NCI-H2107 treated with DMSO at 0.1 percent for 48 hours (cell line): ENCODE results near the gene NMNAT2.
"Not testable (repeated sequence)": the region's sequence is repeated elsewhere in the genome, so short reads cannot be mapped to it uniquely, and the experiment has no call there.

Experiments
- DNase-seq: peaks from one replicate; lab custom pipeline; 2025; ENCODE audit not compliant: unreplicated experiment; lab: John Stamatoyannopoulos, UW

The NMNAT2 gene

DNA sequence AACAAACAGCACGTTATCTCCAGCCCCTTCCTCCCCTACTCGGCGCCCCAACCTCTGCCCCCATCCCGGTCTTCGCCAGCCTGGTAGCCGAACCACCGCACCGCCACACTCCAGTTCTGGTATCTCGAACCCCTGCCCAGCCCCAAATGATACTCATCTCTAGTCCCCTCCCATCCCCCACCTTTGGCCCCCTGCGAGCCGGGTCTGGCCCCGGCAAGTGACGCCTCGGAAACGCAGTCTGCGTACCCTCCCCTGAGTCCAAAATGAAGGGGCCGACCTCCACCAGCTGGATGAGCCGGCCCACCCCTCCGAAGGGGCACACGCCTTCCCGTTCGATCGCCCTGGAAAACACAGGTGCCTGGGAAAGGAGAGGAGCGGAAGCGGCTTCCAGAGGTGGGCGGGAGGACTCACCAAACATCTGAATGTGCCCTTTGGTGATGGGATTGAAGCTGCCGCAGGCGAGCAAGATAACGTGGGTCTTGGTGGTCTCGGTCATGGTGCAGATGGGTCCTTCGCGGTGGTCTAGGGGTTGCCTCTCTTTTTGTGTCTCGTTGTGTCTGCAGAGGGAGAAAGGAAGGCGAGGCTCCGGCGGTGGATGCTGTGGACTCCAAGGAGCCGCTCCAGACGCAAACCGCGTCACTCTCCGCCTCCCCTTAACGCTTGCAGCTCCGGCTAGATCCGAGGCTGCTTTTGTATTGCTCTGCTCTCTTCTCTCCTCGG is at the start of gene NMNAT2:
TSS of gene NMNAT2 (minus strand) at position 609 of the 720 bp plus-strand sequence. CDS start at position 496, 113 bp downstream.
- DNase-seq = peak; percentile 54

DNA sequence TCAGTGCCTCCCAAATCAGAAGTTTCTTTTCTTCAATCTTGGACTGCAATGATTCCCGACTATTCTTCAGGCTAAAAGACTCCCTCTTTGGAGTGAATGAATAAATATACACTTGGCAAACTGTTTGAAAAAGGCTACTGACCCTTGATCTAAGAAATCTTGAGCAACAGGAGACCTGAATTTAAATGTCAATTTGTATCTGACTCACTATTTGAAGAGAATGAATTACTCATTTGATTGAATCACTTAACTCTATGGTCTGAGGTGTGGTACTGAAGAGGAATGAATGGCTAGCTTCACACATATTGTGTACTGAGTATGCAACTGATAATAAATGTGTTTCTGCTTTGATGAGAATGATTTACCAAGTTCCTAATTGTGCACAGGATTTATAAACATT is 49.5 kb upstream of the NMNAT2 start:
- DNase-seq = no peak

DNA sequence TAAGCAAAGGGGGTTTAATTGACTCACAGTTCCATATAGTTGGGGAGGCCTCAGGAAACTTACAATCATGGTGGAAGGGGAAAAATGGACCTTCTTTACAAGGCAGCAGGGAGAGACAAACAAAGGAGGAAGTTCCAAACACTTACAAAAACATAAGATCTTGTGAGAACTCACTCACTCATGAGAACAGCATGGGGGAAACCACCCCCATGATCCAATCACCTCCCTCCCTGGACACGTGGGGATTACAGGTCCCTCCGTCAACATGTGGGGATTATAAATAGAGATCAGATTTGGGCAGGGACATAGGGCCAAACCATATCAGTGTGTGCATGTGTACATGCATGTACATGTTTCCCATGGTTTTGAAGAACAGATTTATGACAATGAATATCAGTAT is 48.6 kb upstream of the NMNAT2 start:
- DNase-seq = no peak

DNA sequence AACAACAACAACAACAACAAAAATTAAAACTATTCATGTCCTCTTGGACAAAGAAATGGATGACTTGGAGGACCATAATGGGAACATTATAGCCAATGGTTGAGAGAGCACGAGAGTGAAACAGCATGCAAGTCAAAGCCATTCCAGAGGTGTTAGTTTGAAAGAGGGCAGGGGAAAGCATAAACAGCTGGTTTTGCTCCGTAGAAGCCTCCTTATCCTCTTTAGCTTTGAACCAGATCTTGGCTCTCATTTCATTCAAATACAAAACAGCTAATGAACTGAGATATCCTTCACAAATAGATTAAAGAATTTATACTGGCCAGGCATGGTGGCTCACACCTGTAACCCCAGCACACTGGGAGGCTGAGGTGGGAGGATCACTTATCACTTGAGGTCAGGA is 45.4 kb upstream of the NMNAT2 start:
- DNase-seq = no peak

DNA sequence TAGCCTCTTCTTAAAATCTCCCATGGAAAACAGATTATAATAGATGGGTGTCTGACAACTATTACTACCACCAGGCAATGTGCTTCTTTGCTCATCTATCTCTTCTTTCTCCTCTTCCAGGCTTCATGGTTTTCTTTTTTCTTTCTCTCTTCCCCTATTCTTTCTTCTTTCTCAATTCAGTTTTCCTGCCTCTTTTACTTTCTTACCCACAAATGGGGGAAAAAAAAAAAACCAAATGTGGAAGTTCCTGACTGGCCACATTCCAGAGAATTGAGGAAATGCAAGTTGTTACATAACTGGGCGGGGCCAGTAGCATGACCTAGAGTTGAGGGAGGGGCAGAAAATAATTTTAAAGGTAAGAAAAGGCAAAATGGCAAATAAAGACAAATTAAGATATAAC is 43.2 kb upstream of the NMNAT2 start:
- no peak for DNase-seq

DNA sequence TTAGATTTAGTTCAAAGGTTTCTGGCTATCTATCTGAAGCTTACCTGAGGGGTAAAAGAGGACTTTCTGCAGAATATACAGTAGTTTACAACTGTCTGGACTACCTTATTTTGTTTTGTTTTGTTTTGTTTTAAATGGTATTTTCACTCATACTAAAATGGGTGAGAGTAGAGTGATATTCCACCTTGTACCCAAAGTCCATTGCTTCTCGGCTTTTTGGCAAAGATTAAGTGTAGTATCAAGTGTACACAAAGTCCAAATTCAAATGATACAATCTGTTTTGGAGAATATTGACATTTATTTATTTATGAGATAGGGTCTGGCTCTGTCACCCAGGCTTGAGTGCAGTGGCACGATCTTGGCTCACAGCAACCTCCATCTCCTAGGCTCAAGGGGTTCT is 42.4 kb upstream of the NMNAT2 start:
- no peak for DNase-seq

DNA sequence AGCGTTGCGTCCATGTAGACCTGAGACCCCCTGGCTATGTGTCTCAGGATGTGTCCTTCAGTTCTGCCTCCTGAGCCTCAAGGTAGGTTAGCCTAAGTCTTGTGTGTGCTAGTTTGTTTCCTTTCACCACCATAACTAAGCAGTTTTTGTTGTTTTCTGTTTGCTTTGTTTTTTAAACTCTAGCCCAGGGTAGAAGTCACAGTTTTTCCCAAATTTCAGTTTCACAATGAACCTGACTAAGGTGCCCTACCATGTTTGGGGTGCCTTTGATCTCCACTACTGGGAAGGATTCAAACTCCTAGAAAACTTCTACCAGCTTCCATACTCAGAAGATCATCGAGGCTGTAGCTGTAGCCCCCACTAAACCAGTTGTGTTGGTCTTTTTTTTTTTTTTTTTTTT is 39.3 kb upstream of the NMNAT2 start:
- DNase-seq = no peak

DNA sequence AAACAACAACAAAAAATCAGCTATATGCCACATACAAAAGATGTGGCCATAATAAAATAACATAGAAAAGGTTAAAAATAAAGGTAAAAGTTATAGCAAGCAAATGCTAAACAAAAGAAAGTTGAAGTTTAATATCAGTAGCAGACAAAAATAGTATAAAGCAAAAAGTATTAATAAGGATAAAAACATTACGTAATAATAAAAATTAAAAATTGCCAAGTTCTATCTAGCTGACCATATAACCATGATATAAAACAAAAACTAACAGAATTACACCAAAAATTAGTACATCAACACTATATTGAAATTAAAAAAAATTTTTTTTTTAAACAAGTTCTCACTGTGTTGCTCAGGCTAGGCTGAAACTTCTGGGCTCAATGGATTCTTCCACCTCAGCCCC is 38.6 kb upstream of the NMNAT2 start:
- DNase-seq = no peak

DNA sequence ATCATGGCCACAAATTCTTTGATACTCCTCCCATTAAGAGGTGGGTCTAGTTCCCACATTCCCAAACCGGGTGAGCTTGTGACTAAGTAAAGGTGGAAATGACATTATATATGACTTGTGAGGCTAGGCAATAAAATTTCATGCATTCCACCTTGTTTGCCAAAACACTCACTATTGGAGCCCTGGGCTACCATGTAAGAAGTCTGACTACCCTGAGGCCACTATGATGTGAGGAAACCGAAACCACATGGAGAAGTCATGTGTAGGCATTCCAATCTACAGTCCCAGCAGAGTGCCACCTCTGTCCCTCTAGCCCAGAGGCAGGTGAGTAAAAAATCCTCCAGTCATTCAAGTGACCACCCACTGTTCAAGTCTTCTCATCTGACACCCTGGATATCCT is 36.2 kb upstream of the NMNAT2 start:
- no peak for DNase-seq

DNA sequence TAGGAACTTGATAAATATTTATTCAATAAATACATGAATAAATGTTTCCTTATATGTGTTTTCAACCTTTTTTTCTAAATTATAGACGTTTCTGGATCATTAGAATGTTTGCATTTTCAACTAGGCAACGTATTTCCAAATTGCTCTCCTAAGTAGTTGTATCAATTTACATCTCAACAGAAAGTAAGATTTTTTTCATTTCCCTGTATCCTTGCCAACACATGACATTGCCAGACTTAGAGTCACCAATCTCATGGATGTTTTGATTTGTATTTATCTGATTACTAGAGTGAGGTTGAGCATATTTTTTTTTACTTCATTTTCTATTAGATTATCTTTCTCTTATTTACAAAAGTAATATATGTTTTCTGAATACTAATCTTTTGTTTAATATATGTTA is 31.9 kb upstream of the NMNAT2 start:
- no peak for DNase-seq

DNA sequence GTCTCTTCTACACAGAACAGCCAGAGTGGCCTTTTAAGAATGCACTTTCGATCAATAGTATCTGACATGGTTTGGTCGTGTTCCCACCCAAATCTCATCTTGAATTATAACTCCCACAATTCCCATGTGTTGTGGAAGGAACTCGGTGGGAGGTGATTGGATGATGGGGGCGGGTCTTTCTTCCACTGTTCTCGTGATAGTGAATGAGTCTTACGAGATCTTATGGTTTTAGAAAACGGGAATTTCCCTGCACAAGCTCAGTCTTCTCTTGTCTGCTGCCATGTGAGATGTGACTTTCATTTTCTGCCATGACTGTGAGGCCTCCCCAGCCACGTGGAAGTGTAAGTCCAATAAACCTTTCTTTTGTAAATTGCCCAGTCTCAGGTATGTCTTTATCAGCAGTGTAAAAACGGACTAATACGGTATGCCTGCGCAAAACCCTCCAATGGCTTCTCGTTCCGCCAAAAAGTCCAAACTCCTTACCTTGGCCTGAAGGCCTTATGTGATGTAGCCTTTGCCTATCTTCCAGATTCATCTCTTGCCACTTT is 31.1 kb upstream of the NMNAT2 start:
- no peak for DNase-seq

DNA sequence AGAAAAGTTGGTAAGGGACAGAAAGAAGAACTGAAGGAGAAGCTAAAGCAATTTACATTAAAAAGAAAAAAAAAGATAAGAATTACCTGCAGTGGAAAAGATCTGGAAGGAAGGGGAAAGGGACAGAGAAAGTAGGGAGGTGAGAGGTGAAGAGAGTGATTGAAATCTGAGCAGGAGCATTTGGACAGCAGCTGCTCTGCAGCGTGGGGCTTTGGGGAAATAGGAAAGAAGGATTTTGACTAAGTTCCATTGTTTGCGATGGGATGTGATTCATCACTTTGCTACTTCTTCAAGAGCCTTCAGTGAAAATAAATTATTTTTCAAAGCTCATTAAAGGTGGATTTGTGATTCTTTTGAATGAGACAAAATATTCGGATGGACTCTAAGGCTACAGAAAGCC is 26.1 kb upstream of the NMNAT2 start:
- DNase-seq = no peak

DNA sequence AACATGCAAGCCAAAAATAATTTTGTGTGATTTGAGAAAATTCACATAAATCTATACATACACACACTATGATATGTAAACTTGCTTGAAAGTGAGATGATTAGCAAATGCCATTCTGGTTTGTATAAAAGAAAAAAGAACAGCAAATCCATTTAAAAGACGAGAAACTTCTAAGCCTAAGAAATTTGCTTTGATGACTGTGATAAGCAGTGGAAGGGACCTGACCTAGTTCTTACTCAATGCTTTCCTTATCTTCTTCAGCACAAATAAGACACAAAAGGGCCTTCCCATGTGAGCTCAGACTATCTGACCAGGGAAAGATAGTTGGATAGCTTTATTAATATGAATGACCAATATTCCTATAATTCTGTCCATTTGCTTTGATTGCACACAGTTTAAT is 25.3 kb upstream of the NMNAT2 start:
- no peak for DNase-seq

DNA sequence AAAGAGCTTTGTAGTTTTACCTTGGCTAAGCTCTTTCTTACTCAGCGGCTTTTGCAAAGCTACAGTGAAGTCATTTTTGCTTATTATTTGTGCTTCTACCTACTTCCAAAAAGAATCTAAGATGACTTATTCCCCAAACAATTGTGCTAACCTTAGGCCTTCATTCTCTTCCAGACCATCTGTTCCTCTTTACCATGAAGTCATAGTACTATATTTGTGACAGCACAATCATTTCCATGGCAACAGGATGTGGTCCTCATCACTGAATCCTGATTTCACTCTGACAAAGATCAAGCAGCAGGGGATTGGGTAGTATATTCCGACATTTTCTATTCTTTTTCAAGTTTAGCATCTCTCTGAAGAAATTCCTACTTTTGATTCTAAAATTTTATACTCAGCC is 24.8 kb upstream of the NMNAT2 start:
- no peak for DNase-seq

DNA sequence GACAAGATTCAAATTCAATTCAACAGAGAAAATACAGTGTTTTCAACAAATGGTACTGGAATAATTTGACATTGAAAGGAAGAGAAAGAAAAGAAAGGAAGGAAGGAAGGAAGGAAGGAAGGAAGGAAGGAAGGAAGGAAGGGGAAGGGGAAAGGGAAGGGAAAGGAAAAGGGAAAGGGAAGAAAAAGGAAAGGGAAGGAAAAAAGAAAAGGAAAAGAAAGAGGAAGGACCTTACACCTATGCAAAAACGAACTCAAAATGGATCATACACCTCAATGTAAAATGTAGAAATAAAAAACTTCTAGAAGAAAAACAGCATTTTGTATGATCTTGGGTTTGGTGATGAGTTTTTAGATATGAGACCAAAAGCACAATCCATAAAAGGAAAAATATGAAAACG is 19.9 kb upstream of the NMNAT2 start:
- DNase-seq = no peak

DNA sequence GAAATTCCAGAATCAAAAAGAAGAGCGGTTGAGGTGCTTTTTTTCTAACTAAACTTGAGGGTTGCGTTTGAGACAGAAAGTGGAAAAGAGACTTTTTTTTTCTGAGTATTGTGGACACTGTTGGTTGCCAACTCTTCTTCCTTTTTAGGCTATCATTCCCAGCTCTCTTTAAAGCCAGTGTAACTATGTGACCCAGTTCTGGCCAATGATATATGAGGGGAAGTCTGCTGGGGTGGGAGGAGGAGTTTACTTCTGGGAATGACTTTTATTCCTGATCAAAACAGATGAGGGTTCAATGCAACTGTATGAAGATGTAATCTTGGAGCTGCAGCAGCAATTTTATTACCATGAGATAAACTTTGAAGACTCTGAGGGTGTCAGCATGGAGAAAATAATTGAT is 17.3 kb upstream of the NMNAT2 start:
- no peak for DNase-seq

DNA sequence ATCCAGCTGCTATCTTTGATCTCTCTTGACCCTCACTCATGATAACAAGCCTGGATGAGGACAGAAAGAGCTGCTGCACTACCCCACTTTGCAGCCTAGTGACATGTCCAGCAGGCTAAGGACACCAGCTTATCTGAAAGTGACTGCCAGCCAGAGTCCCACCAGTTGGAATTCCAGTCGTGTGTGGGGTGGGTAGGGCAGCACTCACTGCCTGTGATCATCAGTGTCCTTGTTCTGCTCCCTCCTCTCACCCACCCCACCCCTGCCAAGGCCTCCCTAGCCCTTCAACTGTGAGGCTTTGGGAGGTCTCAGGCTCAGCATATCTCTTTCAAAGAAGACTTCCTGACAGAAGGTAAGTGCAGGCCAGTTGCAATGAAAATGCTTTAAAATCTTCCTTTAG is 15.5 kb upstream of the NMNAT2 start:
- no peak for DNase-seq

DNA sequence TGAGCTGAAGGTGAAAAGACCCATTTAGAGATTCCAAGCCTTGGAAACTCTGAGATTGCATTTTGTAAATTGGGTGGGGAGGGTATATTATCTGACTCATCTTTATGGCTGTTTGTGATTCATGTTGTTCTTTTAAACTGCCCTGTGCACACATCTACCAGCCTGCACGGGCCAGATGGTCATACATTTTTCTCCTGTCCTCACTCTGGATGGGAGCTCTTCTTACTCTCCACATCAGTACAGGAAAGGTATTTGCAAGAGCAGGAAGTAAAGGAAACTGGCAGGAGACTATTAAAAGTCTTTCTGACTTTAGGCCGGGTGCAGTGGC is 14.3 kb upstream of the NMNAT2 start:
- no peak for DNase-seq

DNA sequence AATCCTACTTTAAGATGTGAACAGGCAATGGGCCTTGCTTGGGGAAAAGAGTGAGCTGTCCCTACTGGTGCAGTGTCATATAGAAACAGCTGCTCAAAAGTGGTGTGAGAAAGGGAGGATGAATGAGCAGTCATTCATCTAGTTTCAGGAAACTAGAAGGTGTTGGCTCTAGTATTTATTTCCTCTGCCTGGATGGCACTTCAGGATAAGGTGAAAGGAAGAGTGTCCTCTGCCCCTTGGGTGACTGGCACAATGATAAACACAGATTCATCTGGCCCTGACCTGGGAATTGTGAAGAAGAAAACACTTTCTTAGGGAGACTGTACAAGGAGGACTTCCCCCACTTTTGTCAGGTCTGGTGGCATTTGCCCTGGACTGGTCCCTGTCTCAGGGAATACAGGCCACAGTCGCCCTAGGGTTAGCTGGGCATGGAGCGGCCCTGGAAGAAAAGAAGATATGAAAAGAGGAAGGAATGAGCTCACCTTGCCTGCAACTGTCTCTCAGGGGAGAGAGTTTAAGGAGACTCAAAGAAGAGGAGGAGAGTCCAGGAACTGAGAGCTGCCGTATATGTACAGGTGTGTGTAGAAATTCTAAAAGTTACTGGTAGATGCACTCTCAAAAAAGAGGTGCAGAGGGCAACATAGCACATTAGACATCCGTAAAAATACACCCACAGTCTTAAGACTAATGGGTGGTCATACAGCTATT is 13.8 kb upstream of the NMNAT2 start:
- no peak for DNase-seq

DNA sequence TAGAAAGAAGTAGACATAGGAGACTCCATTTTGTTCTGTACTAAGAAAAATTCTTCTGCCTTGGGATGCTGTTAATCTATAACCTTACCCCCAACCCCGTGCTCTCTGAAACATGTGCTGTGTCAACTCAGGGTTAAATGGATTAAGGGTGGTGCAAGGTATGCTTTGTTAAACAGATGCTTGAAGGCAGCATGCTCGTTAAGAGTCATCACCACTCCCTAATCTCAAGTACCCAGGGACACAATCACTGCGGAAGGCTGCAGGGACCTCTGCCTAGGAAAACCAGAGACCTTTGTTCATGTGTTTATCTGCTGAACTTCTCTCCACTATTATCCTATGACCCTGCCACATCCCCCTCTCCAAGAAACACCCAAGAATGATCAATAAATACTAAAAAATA is 9.4 kb upstream of the NMNAT2 start:
- not testable (repeated sequence) for DNase-seq

DNA sequence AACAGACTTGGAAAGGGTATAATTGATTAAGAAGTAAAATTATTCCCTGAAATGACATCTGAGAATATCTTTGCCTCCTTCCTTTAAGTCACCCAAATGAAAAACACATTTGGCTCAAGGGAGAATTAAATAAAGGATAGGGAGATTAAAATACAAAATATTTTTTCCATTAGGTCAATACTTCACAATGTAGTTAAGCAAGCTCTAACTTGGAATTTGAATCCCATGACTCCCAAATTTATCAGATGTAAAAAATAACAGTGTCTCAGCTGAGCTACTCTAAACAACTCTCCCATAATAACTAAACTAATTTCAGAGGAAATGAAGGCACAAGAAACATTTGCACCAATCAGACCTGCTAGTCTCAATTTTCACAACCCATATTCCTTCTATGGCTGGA is 6.5 kb upstream of the NMNAT2 start:
- no peak for DNase-seq

DNA sequence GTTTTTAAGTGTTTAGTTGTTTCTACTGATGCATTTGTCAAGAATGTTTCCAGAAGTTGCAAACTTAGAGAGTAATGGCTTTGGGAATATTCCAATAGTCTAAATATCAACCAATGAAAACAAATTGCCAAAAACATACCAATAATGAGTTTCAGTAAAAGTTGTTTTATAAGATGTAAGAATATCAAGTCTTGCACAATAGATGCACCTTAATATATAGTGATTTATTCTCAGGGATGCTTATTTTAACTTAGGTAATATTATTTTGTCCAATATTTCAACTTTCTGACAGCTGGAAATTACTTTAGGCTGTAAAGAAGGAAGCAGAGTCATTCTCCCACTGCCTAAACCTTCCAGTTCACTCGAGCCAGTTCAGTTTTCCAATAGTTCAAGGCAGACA is 5.4 kb upstream of the NMNAT2 start:
- DNase-seq = no peak

DNA sequence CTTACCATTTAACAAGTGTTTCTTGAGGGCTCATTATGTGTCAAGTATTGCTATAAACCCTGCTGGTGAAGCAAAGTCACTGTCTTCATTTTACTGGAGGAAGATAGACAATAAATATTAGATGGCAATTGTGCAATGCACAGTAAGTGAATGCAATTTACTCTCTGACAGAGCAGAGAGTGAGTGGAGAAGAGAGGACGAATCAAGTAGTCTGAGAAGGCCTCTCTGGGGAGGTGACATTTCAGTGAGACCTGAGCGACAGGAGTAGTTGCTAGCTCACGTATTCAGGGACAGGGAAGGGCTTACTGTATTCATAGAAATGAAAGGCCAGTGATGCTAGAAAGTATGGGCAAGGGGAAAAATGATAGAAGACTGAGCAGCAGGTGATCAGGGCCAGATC is 1.2 kb upstream of the NMNAT2 start:
- no peak for DNase-seq
